C1 segment of cervical spinal cord (tissue), 14 donors: ENCODE measurements around the gene ILDR1.
"Not testable (repeated sequence)": the region's sequence is repeated elsewhere in the genome, so short reads cannot be mapped to it uniquely, and the experiment has no call there.

Experiments
- DNase-seq, 14 donors: peaks; one replicate each; lab custom pipeline; 2025; lab: John Stamatoyannopoulos, UW

ILDR1 gene

GRCh38 chr3:121948641-121949040 lies 73.4 kb downstream of the ILDR1 start:
- no peak for DNase-seq

GRCh38 chr3:121943431-121943830 lies 78.6 kb downstream of the ILDR1 start:
- no peak for DNase-seq

DNA sequence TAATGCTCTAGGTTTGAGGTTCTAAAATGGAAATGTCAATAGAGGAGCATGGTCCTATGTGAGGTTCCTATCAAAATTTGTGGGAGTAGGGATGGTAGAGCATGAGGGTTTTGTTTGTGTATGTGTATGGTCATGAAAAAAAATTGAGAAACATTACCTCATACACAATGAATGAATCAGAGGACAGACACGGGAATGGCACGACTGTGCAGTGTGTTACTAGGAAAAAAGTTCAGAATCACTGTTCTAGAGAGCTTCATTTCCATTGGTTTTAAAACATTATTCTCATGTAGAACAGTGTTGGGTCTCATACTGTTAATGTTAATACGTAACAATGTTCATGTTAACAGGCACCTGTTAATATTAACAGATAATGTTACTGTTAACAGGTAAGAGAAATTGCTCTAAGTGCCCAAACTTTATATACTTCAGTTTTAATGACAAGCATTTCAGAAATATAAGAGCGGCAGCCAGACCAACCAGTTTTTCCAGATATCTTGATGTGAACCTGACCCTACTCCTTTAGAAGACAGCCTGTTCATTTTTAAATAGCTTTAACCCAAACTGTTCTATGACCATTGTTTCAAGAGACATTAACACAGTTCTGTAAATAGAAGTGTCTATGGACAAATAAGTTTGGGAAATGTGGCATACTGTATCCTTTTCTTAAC lies 79.8 kb downstream of the ILDR1 start:
- DNase-seq, result no peak

GRCh38 chr3:121941592-121941991 lies 80.5 kb downstream of the ILDR1 start:
- no peak for DNase-seq

DNA sequence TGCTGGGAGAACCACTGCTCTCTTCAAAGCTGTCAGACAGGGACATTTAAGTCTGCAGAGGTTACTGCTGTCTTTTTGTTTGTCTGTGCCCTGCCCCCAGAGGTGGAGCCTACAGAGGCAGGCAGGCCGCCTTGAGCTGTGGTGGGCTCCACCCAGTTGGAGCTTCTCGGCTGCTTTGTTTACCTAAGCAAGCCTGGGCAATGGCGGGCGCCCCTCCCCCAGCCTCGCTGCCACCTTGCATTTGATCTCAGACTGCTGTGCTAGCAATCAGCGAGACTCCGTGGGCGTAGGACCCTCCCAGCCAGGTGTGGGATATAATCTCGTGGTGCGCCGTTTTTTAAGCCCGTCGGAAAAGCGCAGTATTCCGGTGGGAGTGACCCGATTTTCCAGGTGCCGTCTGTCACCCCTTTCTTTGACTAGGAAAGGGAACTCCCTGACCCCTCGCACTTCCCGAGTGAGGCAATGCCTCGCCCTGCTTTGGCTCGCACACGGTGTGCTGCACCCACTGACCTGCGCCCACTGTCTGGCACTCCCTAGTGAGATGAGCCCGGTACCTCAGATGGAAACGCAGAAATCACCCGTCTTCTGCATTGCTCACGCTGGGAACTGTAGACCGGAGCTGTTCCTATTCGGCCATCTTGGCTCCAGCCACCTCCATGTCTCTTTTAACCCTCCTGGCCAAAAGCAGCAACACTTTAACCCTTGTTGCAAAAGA lies 83.7 kb downstream of the ILDR1 start:
- DNase-seq, result not testable (repeated sequence)
